Stimulated activated CD4-positive, alpha-beta T cell treated with anti-CD3 and anti-CD28 coated beads, TNF-alpha, amount 100 ng/mL, for 4 hours (primary cell): ENCODE measurements around the gene RAET1G.

Experiments used
- DNase-seq, 3 experiments: peaks; one replicate each; pipeline ENCODE4 v3.0.0-alpha.2; 2020; ENCODE audit warnings: low read depth in 3 of 3

Gene RAET1G

GRCh38 chr6:149867876-149868640 is 54.9 kb downstream of the RAET1G start:
- DNase-seq, result no peak
